GM04503 (cell line): ENCODE data around the gene ANAPC2.

Experiments used
- DNase-seq: peaks from one replicate; pipeline ENCODE4 v3.0.0-alpha.2; 2012; ENCODE audit warnings: low read depth

Gene ANAPC2

GRCh38 chr9:137126786-137127185 is 61.6 kb downstream of the ANAPC2 start:
- no peak for DNase-seq
